ENCODE results near the gene PLCB1.

GRCh38 chr20:8547035-8547650 lies 415.1 kb downstream of the PLCB1 start:
- no peak for TF ChIP-seq CTCF (conservative IDR thresholded peaks at IDR 0.05; ENCODE audit: low read depth, low read length)
- TF ChIP-seq EZH2 (IDR thresholded peaks at IDR 0.05; ENCODE audit: borderline replicate concordance, low read depth, low read length, poor library complexity, severe bottlenecking): no peak
